Lung (tissue), 12 donors: Measurements from ENCODE around the gene TUFT1. TPM values are rescaled to one million over a fixed set of nuclear protein-coding genes. Genes with fewer than 3 reads are reported as not detected.

ENCODE experiments used
- ATAC-seq: fragments of 200-7000 bp; cut with Tn5 transposase; one replicate; pipeline ENCODE4 v1.9.1; 2020; ENCODE audit warnings: moderate number of reproducible peaks; ENCODE audit not compliant: insufficient read depth, low FRiP score
- DNase-seq, 3 donors: peaks; one replicate each; pipeline ENCODE4 v3.0.0-alpha.2; 2013 to 2017
- H3K27ac ChIP-seq, 2 donors: one replicate each; pipeline ENCODE4 v1.5.1; 2013; ENCODE audit warnings: mild to moderate bottlenecking in 2 of 2, moderate library complexity in 2 of 2, control low read depth in 1 of 2, inconsistent platforms in 1 of 2, low read depth in 1 of 2, low read length in 1 of 2
- H3K27me3 ChIP-seq, 3 donors: one replicate each; pipeline ENCODE4 v1.5.1; 2013; ENCODE audit warnings: low read length in 2 of 3; ENCODE audit not compliant: control insufficient read depth in 3 of 3, insufficient read depth in 3 of 3
- H3K36me3 ChIP-seq, 4 donors: one replicate each; pipeline ENCODE4 v1.5.1; 2013; ENCODE audit warnings: low read length in 4 of 4, mild to moderate bottlenecking in 1 of 4, moderate library complexity in 1 of 4; ENCODE audit not compliant: control insufficient read depth in 4 of 4, insufficient read depth in 4 of 4
- H3K4me1 ChIP-seq, 5 donors: one replicate each; pipeline ENCODE4 v1.5.1; 2013; ENCODE audit warnings: low read length in 5 of 5, mild to moderate bottlenecking in 2 of 5, moderate library complexity in 1 of 5; ENCODE audit not compliant: control insufficient read depth in 5 of 5, insufficient read depth in 5 of 5
- H3K4me3 ChIP-seq: one replicate; pipeline ENCODE4 v1.5.1; 2013; ENCODE audit warnings: mild to moderate bottlenecking, control low read depth, moderate library complexity
- H3K9ac ChIP-seq, 2 donors: one replicate each; pipeline ENCODE4 v1.5.1; 2013; ENCODE audit warnings: low read length in 2 of 2, control low read depth in 1 of 2; ENCODE audit not compliant: insufficient read depth in 1 of 2
- H3K9me3 ChIP-seq, 4 donors: one replicate each; pipeline ENCODE4 v1.5.1; 2013; ENCODE audit warnings: low read length in 3 of 4, mild to moderate bottlenecking in 1 of 4, moderate library complexity in 1 of 4; ENCODE audit not compliant: control insufficient read depth in 4 of 4, insufficient read depth in 3 of 4
- CTCF ChIP-seq: IDR thresholded peaks from 2 replicates; pipeline ENCODE4 v1.5.1; 2012; ENCODE audit warnings: mild to moderate bottlenecking; ENCODE audit errors: control extremely low read depth, extremely low read depth
- WGBS, 2 donors: extraction: QIAGEN DNeasy Blood & Tissue Kit; methylation state at CpG; one replicate each; pipeline ENCODE4 v1.1.7; 2013; 5-methylcytosine and 5-hydroxymethylcytosine counted together
- polyA plus RNA-seq, 2 donors: library from polyadenylated mRNA; stranded (reverse); fragments of 200-250 nt; gene quantifications; one replicate each; pipeline ENCODE4 v1.2.1, GENCODE V29; 2013
- total RNA-seq, 2 donors: library from RNA; depleted of rRNA in 1 of 2; stranded (reverse); fragments of >200 nt in 1 of 2; gene quantifications; one replicate each; pipeline ENCODE4 v1.2.1, GENCODE V29; 2014 to 2021
- donor health status: control.
- donor health status: control.
- donor health status: Bipolar disorder and iron deficiency.
- donor health status: healthy.
- donor health status: DM: yes; HTN: yes; CAD: no.

The TUFT1 gene
- total and polyA plus RNA-seq, 4 donors = 5.6 to 13.9 (median 7.7) TPM

- no peaks in the 10 kb centered on the region for H3K9me3 ChIP-seq
- 69 to 87% methylated on average over 4 of the region's 4 CpGs for WGBS, 2 donors
- H3K27ac ChIP-seq = no peak overlapping the region
- no peaks in the 10 kb centered on the region for H3K27me3 ChIP-seq
- H3K4me1 ChIP-seq = peaks cover 0 to 27% (median 5%) of the 10 kb centered on the region in 5 donors
- ATAC-seq = no peak
- no peak overlapping the region for H3K9ac ChIP-seq
- DNase-seq = no peak
- H3K4me3 ChIP-seq = no peak overlapping the region
- no peak for TF ChIP-seq CTCF
- H3K36me3 ChIP-seq = peaks cover 0 to 1% (median 0%) of the 10 kb centered on the region in 4 donors
These were observed 75.8 kb downstream of the TUFT1 start for GRCh38 chr1:151615711-151616504.

GRCh38 chr1:151616505-151616849 is 76.4 kb downstream of the TUFT1 start:
- Histone ChIP-seq H3K9me3 (no peaks in the 10 kb centered on the region), H3K27me3 (no peaks in the 10 kb centered on the region), H3K4me3 (no peak overlapping the region), H3K27ac (no peak overlapping the region), H3K9ac (no peak overlapping the region), H3K36me3 (peaks cover 0 to 1% (median 0%) of the 10 kb centered on the region in 4 donors), H3K4me1 (peaks cover 0 to 24% (median 5%) of the 10 kb centered on the region in 5 donors)
- DNase-seq (no peak), ATAC-seq (no peak)
- TF ChIP-seq CTCF = no peak
- 76 to 84% methylated on average over 3 of the region's 3 CpGs for WGBS, 2 donors

GRCh38 chr1:151618003-151618402 is 77.9 kb downstream of the TUFT1 start:
- DNase-seq (no peak), ATAC-seq (no peak)
- WGBS, 2 donors = 80 to 89% methylated on average over 3 of the region's 3 CpGs
- peaks cover 0 to 1% (median 0%) of the 10 kb centered on the region in 4 donors for H3K36me3 ChIP-seq
- no peak overlapping the region for H3K9ac ChIP-seq
- no peaks in the 10 kb centered on the region for H3K27me3 ChIP-seq
- no peaks in the 10 kb centered on the region for H3K9me3 ChIP-seq
- no peak overlapping the region for H3K4me3 ChIP-seq
- H3K4me1 ChIP-seq = peaks cover 0 to 19% (median 5%) of the 10 kb centered on the region in 5 donors
- TF ChIP-seq CTCF = no peak
- no peak overlapping the region for H3K27ac ChIP-seq
